HG02884 (cell line): ENCODE results near the gene ZNF584.
"Not testable (repeated sequence)": the region's sequence is repeated elsewhere in the genome, so short reads cannot be mapped to it uniquely, and the experiment has no call there.

Source experiments
- ATAC-seq: cut with Tn5 transposase; IDR thresholded peaks from one replicate; pipeline ENCODE4 v1.9.1; 2021; ENCODE audit warnings: mild to moderate bottlenecking, moderate library complexity; ENCODE audit not compliant: unreplicated experiment

The ZNF584 gene

GRCh38 chr19:58408152-58409009, at the start of gene ZNF584:
TSS of gene ZNF584 (plus strand) at chr19:58408649. CDS start at chr19:58409148, 499 bp downstream.
- ATAC-seq: peak; percentile 91

- ATAC-seq: peak; percentile 9
These were observed 46.6 kb upstream of the ZNF584 start for GRCh38 chr19:58361900-58362271.

- ATAC-seq: peak; percentile 70
These were observed 46.0 kb upstream of the ZNF584 start, which contains the start of gene ZNF497 for GRCh38 chr19:58362272-58362994. TSS of gene ZNF497 (minus strand) at chr19:58362751. CDS start at chr19:58357635, 5,116 bp downstream.

GRCh38 chr19:58364146-58364545, 44.3 kb upstream of the ZNF584 start:
- no peak for ATAC-seq

GRCh38 chr19:58366585-58367430, 41.6 kb upstream of the ZNF584 start:
- ATAC-seq: no peak

GRCh38 chr19:58367698-58368454, 40.6 kb upstream of the ZNF584 start:
- no peak for ATAC-seq

- ATAC-seq: no peak
These were observed 39.7 kb upstream of the ZNF584 start for GRCh38 chr19:58368561-58369360.

- ATAC-seq: no peak
These were observed 35.9 kb upstream of the ZNF584 start for GRCh38 chr19:58372311-58373133.

GRCh38 chr19:58374200-58374599, 34.2 kb upstream of the ZNF584 start:
- ATAC-seq: no peak

- ATAC-seq: not testable (repeated sequence)
These were observed 31.7 kb upstream of the ZNF584 start for GRCh38 chr19:58376724-58377123.

GRCh38 chr19:58379246-58379645, 29.2 kb upstream of the ZNF584 start:
- ATAC-seq: no peak

GRCh38 chr19:58380037-58380661, 28.3 kb upstream of the ZNF584 start:
- no peak for ATAC-seq

- ATAC-seq: peak; percentile 75
These were observed 27.6 kb upstream of the ZNF584 start, which contains the start of gene ZNF837 for GRCh38 chr19:58380662-58381459. TSS of gene ZNF837 (minus strand) at chr19:58381030. CDS start at chr19:58369332, 11,698 bp downstream.

- ATAC-seq: no peak
These were observed 26.8 kb upstream of the ZNF584 start for GRCh38 chr19:58381460-58382212.

- no peak for ATAC-seq
These were observed 25.3 kb upstream of the ZNF584 start for GRCh38 chr19:58382997-58383603.

GRCh38 chr19:58385313-58385890, 23.0 kb upstream of the ZNF584 start:
- no peak for ATAC-seq
